C1 segment of cervical spinal cord (tissue), 14 donors: ENCODE measurements around the gene SCFD1.
A peak's percentile ranks its signal among the peaks of the same experiment; 100 is the strongest.
"Not testable (repeated sequence)": the region's sequence is repeated elsewhere in the genome, so short reads cannot be mapped to it uniquely, and the experiment has no call there.

Experiments
- DNase-seq, 14 donors: peaks; one replicate each; lab custom pipeline; 2025; lab: John Stamatoyannopoulos, UW

Gene SCFD1

DNA sequence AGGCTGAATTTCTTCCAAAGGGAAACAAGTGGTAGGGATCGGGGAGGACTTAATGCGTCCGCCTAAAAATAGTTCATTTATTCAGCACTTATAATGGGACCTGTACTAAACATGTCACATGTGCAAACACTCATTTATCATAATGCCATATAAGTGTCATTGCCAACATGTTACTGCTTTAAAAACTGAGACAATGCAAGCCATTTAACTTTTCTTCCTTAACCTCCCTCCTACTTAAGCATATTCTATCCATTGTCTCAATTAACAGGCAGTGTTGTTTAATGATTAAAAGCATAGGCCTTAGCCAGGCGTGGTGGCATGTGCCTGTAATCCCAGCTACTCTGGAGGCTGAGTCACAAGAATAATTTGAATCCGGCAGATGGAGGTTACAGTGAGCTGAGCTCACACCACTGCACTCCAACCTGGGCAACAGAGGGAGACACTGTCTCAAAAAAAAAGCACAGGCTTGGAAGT, 13.5 kb upstream of the SCFD1 start:
- DNase-seq = no peak

- DNase-seq = peak in 8 of 14 donors; percentile 3 to 29 (median 12)
Observed at GRCh38 chr14:30610787-30611343, 11.3 kb upstream of the SCFD1 start.

- DNase-seq = no peak
Observed at GRCh38 chr14:30614155-30614554, 8.0 kb upstream of the SCFD1 start.

- DNase-seq = no peak
Observed at GRCh38 chr14:30620178-30620577, 1.9 kb upstream of the SCFD1 start.

DNA sequence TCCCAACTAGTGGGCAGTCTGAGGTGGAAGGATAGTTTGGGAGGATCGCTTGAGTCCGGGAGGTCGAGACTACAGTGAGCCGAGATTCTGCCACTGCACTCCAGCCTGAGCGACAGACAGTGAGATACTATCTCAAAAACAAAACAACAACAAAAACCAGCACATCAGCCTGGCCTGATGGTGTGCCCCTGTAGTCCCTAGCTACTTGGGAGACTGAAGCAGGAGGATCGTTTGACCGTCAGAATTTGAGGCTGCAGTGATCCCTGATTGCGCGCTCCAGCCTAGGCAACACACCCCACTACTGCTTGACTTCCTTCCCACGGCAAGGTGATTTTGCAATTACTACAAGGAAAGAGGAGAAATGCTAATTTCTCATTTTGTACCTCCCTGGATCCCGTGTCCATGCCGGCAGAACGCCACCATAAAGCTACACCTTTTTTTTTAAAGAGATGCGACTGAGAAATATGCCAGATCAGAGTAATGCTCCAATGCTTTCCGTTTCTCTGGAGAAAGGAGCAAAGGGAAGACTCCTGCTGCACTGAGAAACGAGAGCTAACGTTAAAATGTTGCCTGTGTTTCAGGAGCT, 672 bp upstream of the SCFD1 start:
- peak in 3 of 14 donors; percentile 6 to 21 (median 14) for DNase-seq

DNA sequence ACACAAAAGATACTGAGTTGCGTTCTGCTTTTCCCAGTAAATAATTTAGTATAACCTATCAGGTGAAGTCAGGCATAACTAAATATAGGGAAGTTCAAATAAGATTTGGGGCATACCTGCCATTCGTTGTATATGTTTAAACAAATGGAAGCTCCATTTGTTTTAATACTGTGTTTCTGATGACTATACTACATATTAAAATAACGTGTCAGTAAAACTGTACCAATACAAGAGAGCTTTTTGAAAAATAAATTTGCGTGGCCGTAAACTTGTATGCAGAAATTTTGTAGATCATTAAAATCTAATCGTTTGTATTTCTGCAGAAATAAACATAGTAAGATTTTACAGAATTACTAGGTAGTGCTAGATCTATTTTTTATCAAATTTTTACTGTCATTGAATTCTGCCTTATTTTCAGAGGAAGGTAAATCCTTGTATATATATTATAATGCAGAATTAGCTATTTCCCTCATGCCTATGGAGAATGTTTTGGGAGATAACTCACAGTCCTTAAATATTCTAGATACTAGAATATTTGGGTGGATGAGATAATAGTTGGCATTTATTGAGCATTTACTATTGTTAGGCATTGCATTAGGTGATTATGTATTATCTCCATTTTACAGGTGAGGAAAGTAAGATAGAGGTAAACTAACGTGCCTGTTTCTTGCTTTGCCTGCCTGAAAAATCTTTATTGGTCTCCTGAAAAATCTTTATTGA, 1.5 kb downstream of the SCFD1 start:
- no peak for DNase-seq

DNA sequence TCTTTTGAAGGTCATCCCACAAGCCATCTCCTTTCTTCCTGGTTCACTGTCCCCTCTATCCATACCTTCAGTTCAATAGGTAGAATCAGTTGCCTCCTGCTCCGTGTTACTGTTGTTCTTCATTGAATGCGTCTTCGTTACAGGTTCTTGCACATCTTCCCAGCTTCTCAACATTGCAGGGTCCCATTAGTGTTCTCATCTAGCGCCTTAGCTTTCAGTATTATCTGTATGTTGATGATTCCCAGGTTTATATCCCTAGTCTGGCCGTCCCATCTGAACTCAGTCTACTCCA, 2.0 kb downstream of the SCFD1 start:
- no peak for DNase-seq

GRCh38 chr14:30625533-30625932, 3.4 kb downstream of the SCFD1 start:
- DNase-seq = no peak

DNA sequence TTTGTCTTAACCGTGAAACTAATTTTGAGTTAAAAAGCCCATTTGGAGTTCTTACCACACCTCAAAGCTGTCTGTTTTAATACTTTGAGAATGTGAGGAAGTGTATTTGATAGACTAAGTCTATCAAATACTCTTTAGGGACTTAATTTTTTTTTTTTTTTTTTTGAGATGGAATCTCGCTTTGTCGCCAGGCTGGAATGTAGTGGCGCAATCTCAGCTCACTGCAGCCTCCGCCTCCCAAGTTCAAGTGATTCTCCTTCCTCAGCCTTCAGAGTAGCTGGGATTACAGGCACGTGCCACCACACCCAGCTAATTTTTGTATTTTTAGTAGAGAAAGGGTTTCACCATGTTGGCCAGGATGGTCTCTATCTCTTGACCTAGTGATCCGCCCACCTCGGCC, 7.3 kb downstream of the SCFD1 start:
- not testable (repeated sequence) for DNase-seq

DNA sequence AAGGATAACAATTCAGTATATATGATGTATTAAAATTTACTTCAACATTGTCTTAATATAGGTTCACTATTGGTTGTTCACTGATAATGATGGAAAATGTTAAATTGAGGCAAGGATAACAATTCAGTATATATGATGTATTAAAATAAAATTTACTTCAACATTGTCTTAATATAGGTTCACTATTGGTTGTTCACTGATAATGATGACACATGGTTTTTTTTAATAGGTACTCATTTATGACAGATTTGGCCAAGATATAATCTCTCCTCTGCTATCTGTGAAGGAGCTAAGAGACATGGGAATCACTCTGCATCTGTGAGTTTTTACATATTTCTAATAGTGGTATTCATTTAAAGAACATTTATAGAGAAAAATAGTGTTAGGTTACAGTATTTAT, 8.1 kb downstream of the SCFD1 start:
- no peak for DNase-seq

DNA sequence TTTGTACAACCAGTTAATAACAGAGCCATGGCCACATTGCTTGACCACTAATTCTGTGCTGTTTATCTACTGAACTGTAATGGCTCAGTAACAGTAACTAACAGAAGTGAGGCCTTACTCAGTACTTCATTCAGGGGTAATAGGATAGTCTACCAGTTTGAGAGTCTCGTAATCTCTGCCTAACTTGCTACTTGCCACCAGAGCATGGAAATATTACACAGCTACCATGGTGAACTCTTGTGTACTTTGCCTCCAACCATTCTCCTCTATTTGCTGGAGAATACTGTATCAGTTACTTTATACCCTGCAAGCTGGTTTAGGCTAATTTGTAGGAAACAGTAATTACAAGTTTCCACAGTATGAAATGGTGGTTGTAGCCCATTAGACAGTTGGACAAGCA, 10.6 kb downstream of the SCFD1 start:
- no peak for DNase-seq

GRCh38 chr14:30638926-30639325, 16.8 kb downstream of the SCFD1 start:
- DNase-seq = no peak

DNA sequence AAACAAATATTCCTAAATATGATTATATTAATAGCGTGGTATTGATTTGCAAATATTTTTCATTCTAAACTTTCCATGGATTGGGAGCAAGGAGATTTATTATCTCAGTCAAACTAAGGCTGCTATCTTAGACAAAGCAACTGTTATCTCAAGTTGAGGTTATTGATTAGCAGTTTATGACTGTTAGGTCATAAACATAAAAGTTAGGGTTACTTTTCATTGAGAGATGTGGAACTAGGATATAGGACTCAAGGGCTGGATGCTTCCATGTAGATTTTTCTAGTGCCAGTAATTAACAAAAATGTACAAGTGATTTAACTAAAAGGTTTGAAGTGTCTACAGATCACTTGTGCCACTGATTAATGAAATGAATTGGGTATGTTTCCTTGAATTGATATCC, 19.1 kb downstream of the SCFD1 start:
- no peak for DNase-seq

GRCh38 chr14:30644462-30644861, 22.3 kb downstream of the SCFD1 start:
- DNase-seq = not testable (repeated sequence)

DNA sequence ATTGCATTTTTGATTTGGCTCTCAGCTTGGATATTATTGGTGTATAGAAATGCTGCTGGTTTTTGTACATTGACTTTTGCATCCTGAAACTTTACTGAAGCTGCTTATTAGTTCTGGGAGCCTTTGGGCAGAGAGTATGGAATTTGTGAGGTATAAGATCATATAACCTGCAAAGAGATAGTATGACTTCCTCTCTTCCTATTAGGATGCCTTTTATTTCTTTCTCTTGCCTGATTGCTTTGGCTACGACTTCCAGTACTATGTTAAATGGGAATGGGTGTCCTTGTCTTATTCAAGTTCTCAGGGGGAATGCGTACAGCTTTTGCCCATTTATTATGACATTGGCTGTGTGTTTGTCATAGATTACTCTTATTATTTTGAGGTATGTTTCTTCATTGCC, 23.5 kb downstream of the SCFD1 start:
- no peak for DNase-seq

- DNase-seq = no peak
Observed at GRCh38 chr14:30648471-30648870, 26.4 kb downstream of the SCFD1 start.

- no peak for DNase-seq
Observed at GRCh38 chr14:30651937-30652336, 29.8 kb downstream of the SCFD1 start.

DNA sequence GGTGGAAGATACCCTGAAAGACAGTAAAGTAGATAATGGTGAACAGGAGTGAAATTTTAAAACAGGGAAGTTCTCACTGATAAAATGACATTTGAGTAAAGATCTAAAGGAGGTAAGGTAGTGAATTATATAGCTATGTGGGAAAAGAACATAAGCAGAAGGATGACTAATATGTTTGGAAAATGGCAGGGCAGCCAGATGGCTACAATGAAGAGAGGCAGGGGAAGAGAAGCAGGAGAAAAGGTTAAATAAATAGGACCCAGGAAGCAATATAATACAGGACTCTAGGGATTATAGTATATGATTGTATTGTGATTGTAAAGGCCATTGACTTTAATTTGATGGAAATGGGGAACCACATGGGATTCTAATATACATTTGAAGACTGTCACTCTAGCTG, 33.0 kb downstream of the SCFD1 start:
- DNase-seq = no peak

DNA sequence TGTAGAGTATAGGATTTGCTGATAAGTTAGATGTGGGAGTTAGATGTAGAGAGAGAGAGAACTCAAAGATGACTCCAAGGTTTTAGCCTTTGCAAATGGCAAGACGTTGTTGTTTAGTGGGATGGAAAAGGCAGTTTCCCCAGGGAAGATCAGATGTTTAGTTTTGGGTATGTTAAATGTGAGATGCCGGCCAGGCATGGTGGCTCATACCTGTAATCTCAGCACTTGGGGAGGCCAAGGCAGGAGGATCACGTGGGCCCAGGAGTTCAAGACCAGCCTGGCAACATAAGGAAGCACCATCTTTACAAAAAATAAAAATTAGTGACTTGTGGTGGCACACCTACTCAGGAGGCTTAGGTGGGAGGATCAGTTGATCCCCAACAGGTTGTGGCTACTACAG, 33.5 kb downstream of the SCFD1 start:
- no peak for DNase-seq

DNA sequence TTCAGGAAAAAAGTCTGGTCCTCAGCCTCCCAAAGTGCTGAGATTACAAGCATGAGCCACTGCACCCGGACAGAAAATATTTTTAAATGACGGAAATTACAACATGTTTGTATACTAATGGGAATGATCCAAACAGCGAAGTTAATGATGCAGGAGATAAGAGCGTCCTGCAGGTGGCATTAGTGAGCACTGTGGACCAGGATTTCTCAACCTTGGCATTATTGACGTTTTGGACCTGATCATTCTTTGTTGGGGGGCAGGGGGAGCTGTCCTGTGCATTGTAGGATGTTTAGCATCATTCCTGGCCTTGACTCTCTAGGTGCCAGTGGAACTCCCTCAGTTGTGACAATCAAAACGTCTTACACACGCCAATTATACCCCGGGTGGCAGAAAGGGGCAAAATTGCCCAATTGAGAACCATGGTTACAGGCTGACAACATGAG, 34.1 kb downstream of the SCFD1 start:
- peak in 2 of 14 donors; percentile 2 to 13 for DNase-seq

DNA sequence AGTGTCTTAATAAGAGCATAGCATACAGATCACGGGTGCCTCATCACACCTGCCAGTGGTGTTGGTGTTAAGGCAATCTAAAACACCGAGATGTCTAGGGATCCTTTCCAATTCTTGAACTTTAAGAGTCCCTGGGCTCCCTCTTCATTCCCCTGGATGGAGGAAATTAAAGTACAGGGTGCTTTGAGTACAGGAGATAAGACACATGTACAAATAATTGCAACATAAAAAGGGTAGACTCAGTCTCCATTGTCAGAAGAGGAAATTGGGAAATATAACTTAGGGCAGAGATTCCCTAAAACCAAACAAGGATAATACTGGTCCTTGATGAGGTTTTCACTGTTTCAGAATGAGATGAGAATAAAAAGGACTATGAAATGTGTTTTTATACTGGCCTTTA, 34.9 kb downstream of the SCFD1 start:
- DNase-seq = no peak

GRCh38 chr14:30657606-30658163, 35.6 kb downstream of the SCFD1 start:
- DNase-seq = no peak

DNA sequence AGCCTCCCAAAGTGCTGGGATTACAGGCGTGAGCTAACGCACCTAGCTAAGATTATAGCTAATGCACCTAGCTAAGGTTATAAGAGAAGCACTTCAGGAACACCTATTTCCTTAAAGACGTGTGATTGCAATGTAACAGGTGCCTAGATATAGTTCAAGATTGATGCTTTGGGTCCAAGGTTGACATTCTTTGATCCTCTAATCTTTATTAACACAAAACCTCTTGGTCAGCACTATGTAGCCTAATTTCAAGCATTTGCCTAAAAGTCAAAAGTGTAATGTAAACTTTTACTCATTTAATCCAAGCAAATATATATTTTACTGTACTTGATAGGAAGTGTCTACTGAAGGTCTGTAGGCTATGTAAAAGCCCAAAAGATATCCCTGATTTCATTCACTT, 36.5 kb downstream of the SCFD1 start:
- DNase-seq = no peak
